SKM-1 treated with dmso at 0.1 percent for 144 hours (cell line): Measurements from ENCODE around the gene NR1H2.
A peak's percentile ranks its signal among the peaks of the same experiment; 100 is the strongest.
"Not testable (repeated sequence)": the region's sequence is repeated elsewhere in the genome, so short reads cannot be mapped to it uniquely, and the experiment has no call there.

ENCODE experiments used
- DNase-seq: peaks from one replicate; lab custom pipeline; 2025; ENCODE audit not compliant: unreplicated experiment; lab: John Stamatoyannopoulos, UW

The NR1H2 gene

GRCh38 chr19:50377517-50377916, 1.3 kb downstream of the NR1H2 start:
- no peak for DNase-seq

GRCh38 chr19:50378169-50378862, 2.1 kb downstream of the NR1H2 start:
- DNase-seq, result no peak

- DNase-seq, result no peak
These were observed 2.6 kb downstream of the NR1H2 start for GRCh38 chr19:50378863-50379236.

- DNase-seq, result no peak
These were observed 3.3 kb downstream of the NR1H2 start for GRCh38 chr19:50379602-50380001.

GRCh38 chr19:50380137-50380536, 3.9 kb downstream of the NR1H2 start:
- DNase-seq, result no peak

- DNase-seq, result no peak
These were observed 4.5 kb downstream of the NR1H2 start for GRCh38 chr19:50380751-50381151.

- DNase-seq, result no peak
These were observed 5.8 kb downstream of the NR1H2 start for GRCh38 chr19:50381881-50382729.

GRCh38 chr19:50383001-50383851, 7.0 kb downstream of the NR1H2 start:
- no peak for DNase-seq

GRCh38 chr19:50383852-50384684, 7.8 kb downstream of the NR1H2 start, which contains the start of gene POLD1:
POLD1 (plus strand) TSS chr19:50384347; CDS start chr19:50398852, 14,505 bp downstream.
- DNase-seq, result peak; percentile 89

- no peak for DNase-seq
These were observed 8.7 kb downstream of the NR1H2 start for GRCh38 chr19:50384685-50385535.

GRCh38 chr19:50387176-50387867, 11.1 kb downstream of the NR1H2 start:
- no peak for DNase-seq

- no peak for DNase-seq
These were observed 11.6 kb downstream of the NR1H2 start for GRCh38 chr19:50387868-50388245.

GRCh38 chr19:50390295-50390694, 14.0 kb downstream of the NR1H2 start:
- DNase-seq, result not testable (repeated sequence)

- DNase-seq, result not testable (repeated sequence)
These were observed 14.7 kb downstream of the NR1H2 start for GRCh38 chr19:50390952-50391351.

- DNase-seq, result no peak
These were observed 16.5 kb downstream of the NR1H2 start for GRCh38 chr19:50392759-50393158.

GRCh38 chr19:50393589-50393988, 17.3 kb downstream of the NR1H2 start:
- DNase-seq, result no peak

GRCh38 chr19:50394017-50394416, 17.8 kb downstream of the NR1H2 start:
- DNase-seq, result no peak

- no peak for DNase-seq
These were observed 22.6 kb downstream of the NR1H2 start for GRCh38 chr19:50398675-50399367.
